ENCODE data around the gene NOL9. TPM values are rescaled to one million over a fixed set of nuclear protein-coding genes. Genes with fewer than 3 reads are reported as not detected.

NOL9 gene
- total RNA-seq, 4 donors from 2014 or later: 18.2 to 45.2 (median 24.7) TPM

- DNase-seq (ENCODE audit: low spot score) (no peak), ATAC-seq (ENCODE audit: low FRiP score) (no peak)
- TF ChIP-seq CTCF (IDR thresholded peaks at IDR 0.05): no peak
Observed at GRCh38 chr1:6531996-6532395, 22.3 kb downstream of the NOL9 start.

- DNase-seq (ENCODE audit: low spot score) (no peak), ATAC-seq (ENCODE audit: low FRiP score) (no peak)
- TF ChIP-seq CTCF (IDR thresholded peaks at IDR 0.05): no peak
Observed at GRCh38 chr1:6530504-6531160, 23.7 kb downstream of the NOL9 start.

GRCh38 chr1:6528492-6528891, 25.8 kb downstream of the NOL9 start:
- ATAC-seq (ENCODE audit: low FRiP score): no peak
- no peak for TF ChIP-seq CTCF (IDR thresholded peaks at IDR 0.05)
- DNase-seq (ENCODE audit: low spot score): no peak

- DNase-seq (ENCODE audit: low spot score) (no peak), ATAC-seq (ENCODE audit: low FRiP score) (peak; percentile 21)
- no peak for TF ChIP-seq CTCF (IDR thresholded peaks at IDR 0.05)
Observed at GRCh38 chr1:6526316-6526715, 28.0 kb downstream of the NOL9 start.

GRCh38 chr1:6523566-6523965, 30.7 kb downstream of the NOL9 start:
- ATAC-seq (ENCODE audit: low FRiP score) (no peak), DNase-seq (ENCODE audit: low spot score) (no peak)
- no peak for TF ChIP-seq CTCF (IDR thresholded peaks at IDR 0.05)

GRCh38 chr1:6521536-6521935, 32.8 kb downstream of the NOL9 start:
- DNase-seq (ENCODE audit: low spot score) (no peak), ATAC-seq (ENCODE audit: low FRiP score) (no peak)
- TF ChIP-seq CTCF (IDR thresholded peaks at IDR 0.05): no peak

GRCh38 chr1:6519935-6520671, 34.2 kb downstream of the NOL9 start:
- TF ChIP-seq CTCF (IDR thresholded peaks at IDR 0.05): no peak
- ATAC-seq (ENCODE audit: low FRiP score) (peak; percentile 63), DNase-seq (ENCODE audit: low spot score) (no peak)

Measured in omental fat pad (tissue), 4 donors.